Ramos (cell line): ENCODE measurements around the gene TFAP2B.

Experiments
- in situ Hi-C: fragments of 300-500 bp; cut with MboI; formaldehyde crosslinking; loops from one replicate; pipeline ENCODE4 v1.14.3; 2022; ENCODE audit warnings: low sequenced_read_pairs; ENCODE audit not compliant: unreplicated experiment

The TFAP2B gene

DNA sequence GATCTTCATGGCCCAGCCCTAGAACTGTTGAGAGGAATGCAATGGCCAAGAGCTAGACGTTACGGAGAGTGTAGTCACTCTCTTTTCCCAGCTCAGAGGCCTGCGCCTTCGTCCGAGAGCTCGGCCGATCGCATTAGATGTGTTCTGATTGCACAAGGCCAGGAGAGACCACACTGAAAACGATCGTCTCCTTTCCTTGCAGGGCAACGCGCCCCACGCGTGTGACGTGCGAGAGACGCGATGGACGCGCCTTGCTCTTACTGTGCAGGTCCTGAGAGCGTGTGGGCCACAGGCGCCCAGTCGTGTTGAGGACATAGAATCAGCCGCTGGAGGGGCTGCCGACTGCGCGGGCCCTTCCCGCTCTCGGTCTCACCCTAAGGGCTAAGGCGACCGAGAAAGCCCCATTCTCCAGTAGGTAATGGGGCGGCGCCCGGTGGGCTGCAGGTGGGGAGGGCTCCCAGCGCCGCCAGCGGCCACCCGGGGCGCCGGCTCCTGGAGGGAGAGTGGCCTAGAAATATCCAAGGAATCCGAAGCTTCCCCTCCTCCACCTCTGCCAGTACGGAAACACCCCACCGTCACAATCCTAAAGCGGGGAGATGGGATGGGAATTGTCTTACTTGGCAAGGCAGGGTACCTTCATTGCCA, 26.9 kb downstream of the TFAP2B start:
- in situ Hi-C loops: no loop called here

DNA sequence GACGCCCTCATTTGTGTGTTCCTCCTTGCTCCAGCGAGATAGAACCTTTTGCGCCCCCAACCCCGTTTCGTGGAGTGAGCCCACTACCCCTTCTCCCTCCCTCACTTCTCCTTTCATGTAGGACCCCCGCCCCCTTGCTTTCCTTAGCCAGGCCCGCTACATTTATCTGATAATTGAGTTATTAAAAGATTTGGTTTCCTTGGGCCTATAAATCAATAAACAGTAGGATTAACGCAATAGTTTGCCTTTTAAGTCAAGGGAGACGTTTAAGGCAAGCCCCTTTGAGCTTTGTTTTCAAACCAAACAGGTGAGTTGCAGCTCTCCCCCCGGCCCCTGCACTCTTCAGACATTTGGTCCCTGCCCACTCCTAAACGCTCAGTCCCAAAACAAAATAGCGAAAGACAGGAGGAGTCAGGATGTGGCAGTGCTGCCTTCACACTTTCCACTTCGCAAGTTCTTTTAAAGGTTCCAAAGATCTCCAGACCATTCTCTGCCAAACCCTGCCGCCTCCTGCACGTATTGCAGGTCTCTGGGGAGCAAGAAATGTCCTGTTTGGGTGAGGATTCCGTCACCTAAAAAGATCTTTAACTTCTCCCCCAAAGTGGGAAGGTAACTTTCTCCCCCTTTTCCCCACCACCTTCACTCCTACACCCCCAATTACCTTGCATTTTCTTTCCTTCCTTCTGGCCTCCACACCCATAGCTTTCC, 27.6 kb downstream of the TFAP2B start:
- in situ Hi-C loops: no loop called here

DNA sequence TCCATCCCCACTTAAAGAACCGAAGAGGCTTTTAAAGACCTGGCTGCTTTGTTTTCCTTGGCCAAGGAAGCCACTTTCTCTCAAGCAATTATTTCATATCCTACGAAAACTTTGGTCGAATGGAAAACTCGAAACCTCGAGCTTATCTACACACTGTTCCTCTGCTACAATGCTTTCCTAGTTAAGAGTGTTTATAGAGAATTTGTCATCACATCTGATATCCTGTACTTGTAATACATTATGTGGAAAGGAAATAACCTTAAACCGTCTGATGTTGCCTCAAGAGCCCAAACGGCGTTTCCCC, 28.1 kb downstream of the TFAP2B start:
- in situ Hi-C loops: no loop called here

DNA sequence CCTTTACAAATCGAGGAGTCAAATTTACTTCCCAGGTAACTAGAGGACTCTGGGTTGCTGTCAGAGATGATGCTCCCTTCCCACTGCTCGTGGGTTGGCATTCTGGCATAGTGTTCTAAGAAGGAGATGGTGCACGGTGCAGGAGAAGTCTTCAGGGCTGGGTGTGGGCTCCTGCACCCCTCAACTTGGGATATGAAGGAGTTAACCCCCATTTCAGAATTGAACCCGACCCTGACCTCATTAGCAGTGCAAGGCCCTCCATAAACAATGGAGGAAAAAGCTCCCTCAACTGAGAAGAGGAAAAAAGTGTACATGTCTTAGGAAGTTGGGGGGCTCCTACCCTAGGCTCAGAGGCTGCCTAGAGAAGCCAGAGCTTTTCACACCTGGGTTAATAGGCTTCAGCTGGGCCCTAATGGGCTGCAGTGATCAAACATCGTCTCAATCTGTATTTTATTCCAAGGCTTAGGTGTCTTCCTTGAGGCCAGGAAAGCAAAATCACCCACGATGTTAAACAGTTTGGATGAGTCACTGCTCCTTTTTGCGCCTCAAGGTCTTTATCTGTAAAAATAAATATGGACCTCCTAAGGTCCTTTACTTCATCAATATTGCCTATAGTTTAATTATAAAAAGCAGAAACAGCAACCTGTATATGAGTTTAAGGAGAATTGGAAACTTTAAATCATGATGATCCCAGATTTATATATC, 29.4 kb downstream of the TFAP2B start:
- in situ Hi-C loops: no loop called here

DNA sequence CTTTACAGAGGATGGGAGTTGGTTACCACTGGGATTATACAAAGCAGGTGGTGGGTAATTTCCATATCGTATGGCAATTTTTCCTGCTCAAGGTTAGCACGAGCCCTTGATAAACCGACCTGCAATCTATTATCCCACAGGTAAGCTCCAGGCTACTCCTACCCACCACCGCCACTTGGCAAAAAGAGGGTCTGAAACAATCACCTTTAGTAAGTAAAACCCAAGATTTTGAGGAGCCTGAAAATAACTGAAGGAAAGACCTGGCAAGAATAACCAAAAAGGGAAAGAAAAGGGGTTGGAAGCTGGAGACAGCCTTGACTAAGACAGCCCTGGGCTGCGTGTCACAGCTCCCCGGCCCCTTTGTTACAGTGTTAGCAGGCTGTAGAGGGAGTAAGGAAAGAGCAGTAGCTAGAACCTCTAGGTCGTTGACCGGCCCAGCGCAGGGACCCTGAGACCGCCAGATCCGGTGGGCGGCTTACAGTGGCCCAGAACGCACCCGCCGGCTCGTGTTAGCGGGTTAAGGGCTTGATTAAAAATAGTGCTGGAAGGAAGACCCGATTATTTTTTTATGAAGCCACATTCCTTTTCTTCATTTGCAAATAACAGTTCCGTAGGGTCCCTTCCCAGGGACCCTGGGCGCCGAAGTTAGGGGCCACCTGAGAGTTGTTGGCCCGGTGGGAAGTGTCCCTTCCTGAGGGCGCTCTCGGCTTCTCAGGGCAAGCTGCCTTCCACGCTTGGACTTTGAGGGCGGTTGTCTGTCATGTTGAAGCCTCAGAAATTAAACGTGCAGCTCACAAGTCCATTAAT, 30.5 kb downstream of the TFAP2B start:
- in situ Hi-C loops: no loop called here

DNA sequence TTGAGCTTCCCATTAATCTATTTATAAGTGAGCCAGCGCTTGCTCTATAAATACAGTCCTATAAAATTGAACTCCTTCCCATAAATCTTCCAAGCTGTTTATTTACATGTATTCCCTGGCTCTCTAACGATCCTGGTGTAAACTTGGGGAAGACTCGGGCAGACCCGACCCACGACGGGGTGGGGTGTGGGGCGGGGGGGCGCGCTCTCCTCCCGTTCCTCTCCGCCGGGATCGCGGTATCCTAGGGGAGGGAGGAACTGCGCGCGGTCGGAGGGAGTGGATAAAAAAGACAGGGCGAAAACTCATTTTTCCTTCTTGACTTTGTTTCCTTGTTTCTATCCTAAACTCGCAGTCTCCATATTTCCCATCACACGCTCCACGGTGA, 31.1 kb downstream of the TFAP2B start:
- in situ Hi-C loops: no loop called here

DNA sequence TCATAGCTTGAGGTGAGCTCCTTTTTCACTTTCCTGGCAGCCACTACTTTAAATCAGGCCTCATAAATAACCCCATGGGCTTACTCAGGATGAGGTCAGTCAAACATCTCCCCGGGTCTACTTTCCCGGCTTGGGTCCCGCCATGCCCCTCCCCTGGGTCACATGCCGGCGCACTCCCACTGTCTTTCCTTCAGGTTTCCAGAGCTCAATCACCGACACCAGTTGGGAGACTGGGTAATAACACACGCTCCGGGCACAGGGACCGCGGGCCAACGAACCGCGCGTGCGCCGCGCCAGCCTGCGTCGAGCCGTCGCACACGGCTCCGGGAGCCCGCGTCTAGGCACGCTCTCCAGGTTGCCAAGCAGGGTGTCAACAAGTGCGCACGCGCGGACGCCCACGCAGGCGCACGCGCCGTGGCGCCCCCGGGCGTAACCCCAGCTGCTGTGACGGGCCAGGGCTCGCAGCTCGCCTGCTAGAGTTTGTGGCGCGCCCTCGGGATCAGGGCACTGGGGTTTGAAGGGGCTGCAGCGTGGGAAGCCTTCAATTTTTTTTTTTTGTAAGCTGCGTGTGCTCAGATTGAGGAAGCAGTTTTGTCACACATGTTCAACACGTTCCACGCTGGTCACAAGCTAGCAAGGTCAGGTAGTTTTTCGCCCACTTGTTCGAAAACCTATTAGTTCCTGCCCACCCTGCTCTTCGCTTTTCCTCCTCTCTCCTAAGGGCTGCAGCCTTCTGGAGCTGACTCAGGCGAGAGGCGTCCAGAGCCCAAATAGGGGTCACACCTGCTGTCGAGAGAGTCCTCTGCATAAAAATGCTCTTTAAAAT, 31.8 kb downstream of the TFAP2B start:
- in situ Hi-C loops: no loop called here

DNA sequence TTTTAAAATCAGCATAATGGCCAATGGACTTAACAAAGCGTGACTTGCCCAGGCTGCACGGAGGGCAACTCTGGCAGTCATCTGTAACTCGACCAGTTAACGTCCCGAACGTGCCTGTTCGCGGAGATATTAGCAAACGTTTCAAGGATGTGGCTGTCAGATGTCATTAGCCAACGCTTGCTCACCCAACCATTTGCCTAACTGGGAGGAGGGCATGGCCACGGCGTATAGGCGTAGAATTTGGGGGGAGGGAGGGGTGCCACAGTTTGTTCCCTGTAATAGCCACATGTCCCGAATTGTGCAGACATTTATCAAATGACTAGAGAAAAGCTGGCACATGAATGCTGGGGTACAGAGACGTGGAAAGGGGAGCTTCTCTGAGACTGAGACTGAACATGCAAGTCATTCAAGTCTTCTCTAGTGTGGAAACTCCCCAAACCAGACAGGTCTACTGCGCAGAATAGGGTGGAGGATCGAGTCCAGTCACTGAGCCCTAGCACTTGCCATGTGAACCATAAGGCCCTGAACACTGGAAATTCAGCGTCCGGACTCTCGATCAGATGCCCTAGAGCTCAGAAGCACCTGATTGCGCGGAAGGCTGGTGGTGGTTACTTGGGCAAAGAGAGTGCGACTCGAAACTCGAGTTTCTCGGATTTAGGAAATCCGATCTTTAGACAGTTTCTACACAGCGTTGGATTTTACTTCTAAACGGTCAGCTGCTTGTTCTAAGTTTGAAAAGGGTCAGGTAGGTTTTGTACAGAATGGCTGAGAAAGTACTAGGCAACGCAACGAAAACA, 32.6 kb downstream of the TFAP2B start:
- in situ Hi-C loops: no loop called here

DNA sequence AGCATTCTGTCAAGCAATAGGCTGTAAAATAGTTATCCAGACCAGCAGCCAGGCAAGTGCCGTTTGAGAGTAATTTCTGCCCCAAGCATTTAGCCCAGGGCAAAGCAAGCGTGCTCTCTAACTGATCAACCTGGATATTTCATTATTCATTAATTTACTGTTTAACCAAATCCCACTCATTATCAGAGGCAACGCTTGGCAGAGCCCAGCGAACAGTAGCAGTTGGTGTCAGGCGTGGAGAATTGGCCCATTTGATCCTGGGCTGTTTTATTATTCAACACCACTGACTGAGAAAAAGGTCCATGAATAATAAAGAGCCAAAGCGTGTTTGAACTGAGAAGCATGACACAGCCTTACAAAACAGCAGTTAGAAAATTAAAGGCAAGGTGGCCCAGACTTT, 35.3 kb downstream of the TFAP2B start:
- in situ Hi-C loops: no loop called here

DNA sequence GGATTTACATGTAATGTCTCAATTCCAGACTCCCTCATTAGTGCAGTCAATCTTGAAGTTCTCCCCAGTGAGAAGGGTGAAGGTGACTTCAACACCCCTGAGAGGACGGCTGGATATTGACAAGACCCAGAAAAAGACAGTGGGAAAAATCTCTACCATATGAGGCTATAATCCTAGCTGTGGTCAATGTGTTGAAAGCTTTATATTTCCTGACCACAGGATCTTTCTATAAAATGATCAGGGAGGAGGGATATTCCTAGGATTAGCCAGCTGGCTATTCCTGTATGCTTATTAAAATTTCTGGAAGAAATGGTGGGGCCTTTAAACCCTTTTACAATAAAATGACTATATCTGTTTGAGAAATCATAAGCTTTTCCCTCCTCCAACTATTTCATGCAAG, 43.0 kb downstream of the TFAP2B start:
- in situ Hi-C loops: no loop called here

DNA sequence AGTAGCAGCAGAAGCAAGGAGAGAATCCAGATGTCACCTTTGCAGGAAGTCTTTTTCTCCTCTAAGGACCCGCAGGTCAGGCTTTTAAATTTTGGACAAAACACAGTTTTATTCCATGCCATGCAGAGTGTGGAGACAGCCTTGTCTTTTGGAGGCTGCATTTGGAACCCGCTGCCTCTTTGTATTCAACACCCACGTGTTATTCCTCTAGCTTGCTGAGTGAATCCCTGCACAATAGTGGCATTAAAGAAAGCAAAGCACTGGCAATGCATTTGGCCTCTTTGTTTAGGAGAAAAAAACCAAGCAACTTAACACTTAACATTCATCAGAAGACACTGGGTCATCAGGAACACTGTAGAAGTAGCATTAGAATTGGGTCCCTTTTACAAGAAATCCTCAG, 43.5 kb downstream of the TFAP2B start:
- in situ Hi-C loops: no loop called here

DNA sequence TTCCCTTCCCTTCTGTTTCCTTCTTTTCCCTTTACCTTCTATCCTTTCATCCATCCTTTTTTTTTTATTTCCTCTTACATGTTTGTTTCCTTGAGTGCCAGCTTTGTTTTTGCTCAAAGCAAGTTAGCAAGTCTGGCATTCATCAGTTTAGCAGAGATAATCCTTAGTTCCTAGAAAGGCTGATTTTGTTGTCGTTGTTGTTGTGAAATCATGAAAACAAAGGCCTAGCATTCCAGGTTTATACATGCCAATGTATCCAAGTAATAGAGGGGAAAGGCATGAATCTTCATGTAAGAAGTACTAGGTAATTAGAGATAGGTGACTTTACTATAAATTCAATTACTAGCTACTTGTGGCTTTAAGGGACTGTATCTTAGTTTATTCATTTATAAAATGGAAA, 45.9 kb downstream of the TFAP2B start:
- in situ Hi-C loops: no loop called here

DNA sequence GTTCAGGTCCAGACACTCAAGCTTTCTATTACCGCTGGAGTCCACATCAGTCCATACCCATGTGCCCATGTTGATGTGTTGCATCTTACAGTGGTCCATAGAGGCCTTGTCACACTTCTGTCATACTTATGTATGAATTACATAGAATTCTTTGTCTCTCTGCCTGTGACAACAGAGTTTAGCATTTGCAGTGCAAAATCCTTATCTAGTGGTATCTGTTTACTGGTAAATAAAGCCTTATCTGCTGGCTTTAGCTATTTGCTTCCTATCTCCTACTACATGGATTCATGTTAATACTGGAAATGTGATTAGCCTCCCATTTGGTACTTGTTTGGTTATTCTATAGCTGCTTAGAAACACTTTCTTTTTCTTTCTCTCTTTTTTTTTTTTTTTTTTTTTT, 49.8 kb downstream of the TFAP2B start:
- in situ Hi-C loops: no loop called here

DNA sequence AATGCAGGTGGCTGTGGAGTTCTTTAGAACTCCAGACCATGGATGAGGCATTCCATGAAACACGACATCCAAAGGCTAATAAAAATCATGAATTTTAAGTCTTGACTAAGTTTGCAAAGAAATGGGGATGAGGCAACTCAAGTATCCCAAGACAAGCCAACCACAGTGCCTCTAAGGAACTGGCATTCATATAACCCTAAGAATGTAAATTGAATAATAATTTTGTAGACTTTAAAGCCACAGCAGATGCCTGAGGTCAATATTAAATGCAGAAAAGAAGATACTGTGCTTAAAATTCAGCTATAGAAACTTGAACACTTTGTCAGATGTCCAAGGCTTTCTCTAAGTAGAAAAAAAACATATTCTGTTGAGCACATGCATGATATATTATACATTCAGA, 54.5 kb downstream of the TFAP2B start:
- in situ Hi-C loops: no loop called here

DNA sequence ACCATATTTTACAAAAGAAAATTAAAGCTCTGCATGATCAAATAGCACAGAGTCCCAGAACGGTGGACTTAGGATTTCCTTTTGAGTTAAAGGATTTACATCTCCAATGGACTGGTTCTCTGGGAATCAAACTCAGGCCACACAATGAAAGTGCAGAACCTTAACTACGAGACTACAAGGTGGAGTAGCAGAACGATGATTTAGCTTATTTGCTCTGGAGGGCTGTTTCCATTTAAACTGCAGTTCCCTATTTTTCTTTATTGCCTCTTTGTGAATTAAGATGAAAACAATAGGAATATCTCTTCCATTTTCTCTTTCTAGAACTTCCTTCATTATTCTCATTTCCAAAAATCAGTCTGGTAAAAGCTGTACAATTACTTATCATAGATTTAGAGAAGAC, 65.7 kb downstream of the TFAP2B start:
- in situ Hi-C loops: no loop called here

DNA sequence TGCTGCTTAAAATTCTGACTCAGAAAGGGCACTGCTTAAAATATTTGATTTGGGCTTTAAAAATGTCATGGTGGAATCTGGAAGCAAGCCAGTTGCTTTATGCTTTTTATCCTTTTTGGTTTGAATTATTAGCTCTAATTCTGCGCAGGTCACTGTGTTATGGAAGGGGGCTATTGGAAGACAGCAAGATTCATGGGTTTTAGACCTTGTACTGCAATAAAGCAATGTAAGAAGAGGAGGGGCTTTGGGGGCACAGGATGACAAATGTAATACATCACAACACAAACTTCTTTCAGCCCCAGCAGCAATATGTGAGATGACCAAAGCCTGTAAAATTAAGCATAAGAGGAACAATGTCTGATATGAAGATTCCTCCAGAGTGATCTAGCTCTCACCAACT, 68.4 kb downstream of the TFAP2B start:
- in situ Hi-C loops: no loop called here

DNA sequence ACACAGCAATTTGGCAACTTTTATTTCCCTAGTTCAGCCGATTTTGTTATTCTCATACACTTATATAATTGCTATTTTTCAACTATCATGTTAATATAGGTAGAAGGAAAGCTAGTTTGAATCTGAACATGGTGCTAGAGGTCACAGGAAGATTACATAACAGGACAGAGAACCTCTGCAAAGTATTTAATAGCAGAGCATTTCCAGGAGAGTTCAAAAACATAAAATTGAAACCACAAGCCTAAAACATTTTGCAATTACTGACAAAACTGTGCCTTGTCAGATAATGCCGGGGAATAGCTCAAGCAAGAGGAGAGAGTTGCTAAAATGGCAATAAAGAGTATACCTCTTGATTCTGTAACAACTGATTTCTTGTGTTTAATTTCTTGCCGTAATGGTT, 70.8 kb downstream of the TFAP2B start:
- in situ Hi-C loops: no loop called here

DNA sequence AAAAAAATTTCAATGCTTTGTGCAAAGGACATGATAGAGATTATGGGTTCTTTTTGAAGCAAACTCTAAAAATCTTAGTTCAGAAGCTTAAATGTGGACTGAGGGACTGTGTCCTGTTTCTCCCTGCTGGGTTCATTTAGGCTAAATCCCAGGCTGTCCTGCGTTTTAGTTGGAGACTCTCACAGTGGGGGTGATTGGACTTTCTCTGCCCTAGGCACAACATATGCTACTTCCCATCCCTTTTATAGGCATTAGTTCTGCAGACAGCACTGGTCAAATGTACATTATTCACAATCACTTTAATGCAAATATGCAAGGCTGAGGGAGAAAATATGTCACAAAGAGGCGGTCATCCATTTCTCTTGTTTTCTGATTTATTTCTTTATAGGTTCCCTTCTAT, 71.3 kb downstream of the TFAP2B start:
- in situ Hi-C loops: no loop called here

DNA sequence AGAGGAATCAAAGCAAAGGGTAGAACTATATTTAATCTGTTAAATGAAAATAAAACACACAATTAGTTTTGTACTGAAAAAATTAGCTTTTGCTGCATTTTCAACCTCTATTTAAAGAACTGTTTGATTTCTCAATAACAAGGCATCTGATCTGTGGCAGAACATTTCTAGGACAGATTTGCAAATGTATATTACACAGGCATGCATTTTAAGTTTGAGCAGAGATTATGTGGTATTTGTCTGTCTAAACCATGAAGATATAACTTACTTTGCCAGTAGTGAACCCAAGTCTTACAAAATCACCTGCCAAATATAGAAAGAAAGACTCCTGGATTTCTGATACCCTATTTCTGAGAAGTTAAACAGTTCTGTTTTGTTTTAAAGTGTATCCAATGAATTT, 71.9 kb downstream of the TFAP2B start:
- in situ Hi-C loops: no loop called here
